ENCODE data around the gene OPCML.

Gene OPCML

GRCh38 chr11:132367293-132367692, 1165.0 kb downstream of the OPCML start:
- no peak for DNase-seq

GRCh38 chr11:132365650-132366049, 1166.7 kb downstream of the OPCML start:
- no peak for DNase-seq

Measured in NCI-H1436 (cell line).